GM19438 (cell line): ENCODE data around the gene SLC25A26.
A peak's percentile ranks its signal among the peaks of the same experiment; 100 is the strongest.
"Not testable (repeated sequence)": the region's sequence is repeated elsewhere in the genome, so short reads cannot be mapped to it uniquely, and the experiment has no call there.

Source experiments
- ATAC-seq: cut with Tn5 transposase; IDR thresholded peaks from one replicate; pipeline ENCODE4 v1.9.1; 2021; ENCODE audit warnings: low read depth; ENCODE audit not compliant: unreplicated experiment

The SLC25A26 gene

GRCh38 chr3:66406163-66406562 is 185.4 kb downstream of the SLC25A26 start:
- no peak for ATAC-seq

- no peak for ATAC-seq
These were observed 186.2 kb downstream of the SLC25A26 start for GRCh38 chr3:66406831-66407610.

GRCh38 chr3:66407611-66408218 is 186.9 kb downstream of the SLC25A26 start:
- ATAC-seq = peak; percentile 79

GRCh38 chr3:66409771-66410754 is 189.3 kb downstream of the SLC25A26 start:
- no peak for ATAC-seq

- no peak for ATAC-seq
These were observed 190.2 kb downstream of the SLC25A26 start for GRCh38 chr3:66410976-66411375.

- ATAC-seq = no peak
These were observed 190.7 kb downstream of the SLC25A26 start for GRCh38 chr3:66411474-66411873.

GRCh38 chr3:66411961-66412887 is 191.4 kb downstream of the SLC25A26 start:
- ATAC-seq = no peak

GRCh38 chr3:66413151-66413751 is 192.4 kb downstream of the SLC25A26 start:
- no peak for ATAC-seq

- no peak for ATAC-seq
These were observed 194.0 kb downstream of the SLC25A26 start for GRCh38 chr3:66414846-66415245.

- ATAC-seq = no peak
These were observed 195.1 kb downstream of the SLC25A26 start for GRCh38 chr3:66415867-66416428.

GRCh38 chr3:66416556-66417304 is 195.9 kb downstream of the SLC25A26 start:
- ATAC-seq = no peak

- no peak for ATAC-seq
These were observed 197.7 kb downstream of the SLC25A26 start for GRCh38 chr3:66418475-66418931.

GRCh38 chr3:66419036-66419435 is 198.2 kb downstream of the SLC25A26 start:
- ATAC-seq = no peak

GRCh38 chr3:66421144-66421543 is 200.3 kb downstream of the SLC25A26 start:
- ATAC-seq = not testable (repeated sequence)

GRCh38 chr3:66421893-66422292 is 201.1 kb downstream of the SLC25A26 start:
- ATAC-seq = not testable (repeated sequence)

GRCh38 chr3:66423791-66424190 is 203.0 kb downstream of the SLC25A26 start:
- no peak for ATAC-seq

- ATAC-seq = no peak
These were observed 204.2 kb downstream of the SLC25A26 start for GRCh38 chr3:66425032-66425431.

GRCh38 chr3:66425576-66426114 is 204.8 kb downstream of the SLC25A26 start:
- ATAC-seq = no peak
